ENCODE data around the gene TJP1.

TJP1 gene

GRCh38 chr15:29689287-29689986 lies 132.8 kb downstream of the TJP1 start:
- TF ChIP-seq CTCF (IDR thresholded peaks at IDR 0.05; ENCODE audit: low read depth, low read length), result no peak
- DNase-seq (ENCODE audit: extremely low read depth, low read depth), result no peak

- TF ChIP-seq CTCF (IDR thresholded peaks at IDR 0.05; ENCODE audit: low read depth, low read length), result no peak
- DNase-seq (ENCODE audit: extremely low read depth, low read depth), result no peak
Observed at GRCh38 chr15:29688506-29689286, 133.6 kb downstream of the TJP1 start.

- TF ChIP-seq CTCF (IDR thresholded peaks at IDR 0.05; ENCODE audit: low read depth, low read length), result no peak
- no peak for DNase-seq (ENCODE audit: extremely low read depth, low read depth)
Observed at GRCh38 chr15:29687939-29688505, 134.2 kb downstream of the TJP1 start.

GRCh38 chr15:29687204-29687815 lies 135.0 kb downstream of the TJP1 start:
- no peak for TF ChIP-seq CTCF (IDR thresholded peaks at IDR 0.05; ENCODE audit: low read depth, low read length)

GRCh38 chr15:29686445-29687203 lies 135.6 kb downstream of the TJP1 start:
- DNase-seq (ENCODE audit: extremely low read depth, low read depth), result no peak
- TF ChIP-seq CTCF (IDR thresholded peaks at IDR 0.05; ENCODE audit: low read depth, low read length), result no peak

More at GRCh38 chr15:29687204-29687815, 135.0 kb downstream of the TJP1 start:
- DNase-seq (ENCODE audit: extremely low read depth, low read depth), result no peak

GRCh38 chr15:29686079-29686425 lies 136.2 kb downstream of the TJP1 start:
- TF ChIP-seq CTCF (IDR thresholded peaks at IDR 0.05; ENCODE audit: low read depth, low read length), result no peak
- DNase-seq (ENCODE audit: extremely low read depth, low read depth), result no peak
